ENCODE measurements around the gene RPL23.

Gene RPL23

GRCh38 chr17:38885044-38885727 is 31.7 kb upstream of the RPL23 start:
- Histone ChIP-seq H3K4me1 (ENCODE audit: control insufficient read depth in 5 of 5, insufficient read depth in 5 of 5, low read length in 5 of 5) (peaks cover 24 to 82% (median 71%) of the 10 kb centered on the region in 5 donors), H3K9me3 (ENCODE audit: control insufficient read depth in 5 of 5, low read length in 5 of 5) (no peaks in the 10 kb centered on the region), H3K27ac (ENCODE audit: low read depth, low read length) (peak overlapping the region; percentile 62), H3K27me3 (ENCODE audit: control insufficient read depth in 5 of 5, insufficient read depth in 4 of 5, low read length in 5 of 5) (no peaks in the 10 kb centered on the region), H3K4me3 (ENCODE audit: low read depth in 1 of 5, low read length in 5 of 5) (no peak overlapping the region), H3K9ac (ENCODE audit: low read length in 5 of 5) (peak overlapping the region in 1 of 5 donors; percentile 2), H3K36me3 (ENCODE audit: control insufficient read depth in 5 of 5, insufficient read depth in 5 of 5, low read length in 5 of 5) (peaks cover 0 to 72% (median 44%) of the 10 kb centered on the region in 5 donors)

- H3K4me1 ChIP-seq (ENCODE audit: control insufficient read depth in 5 of 5, insufficient read depth in 5 of 5, low read length in 5 of 5) = peaks cover 31 to 90% (median 85%) of the 10 kb centered on the region in 5 donors
- no peaks in the 10 kb centered on the region for H3K9me3 ChIP-seq (ENCODE audit: control insufficient read depth in 5 of 5, low read length in 5 of 5)
These were observed 30.3 kb upstream of the RPL23 start for GRCh38 chr17:38883592-38884526.

GRCh38 chr17:38882870-38883269 is 29.3 kb upstream of the RPL23 start:
- Histone ChIP-seq H3K9me3 (ENCODE audit: control insufficient read depth in 5 of 5, low read length in 5 of 5) (no peaks in the 10 kb centered on the region), H3K27me3 (ENCODE audit: control insufficient read depth in 5 of 5, insufficient read depth in 4 of 5, low read length in 5 of 5) (no peaks in the 10 kb centered on the region), H3K9ac (ENCODE audit: low read length in 5 of 5) (peak overlapping the region in 2 of 5 donors; percentile 41 to 59), H3K27ac (ENCODE audit: low read depth, low read length) (peak overlapping the region; percentile 67), H3K4me3 (ENCODE audit: low read depth in 1 of 5, low read length in 5 of 5) (no peak overlapping the region), H3K4me1 (ENCODE audit: control insufficient read depth in 5 of 5, insufficient read depth in 5 of 5, low read length in 5 of 5) (peaks cover 33 to 96% (median 93%) of the 10 kb centered on the region in 5 donors), H3K36me3 (ENCODE audit: control insufficient read depth in 5 of 5, insufficient read depth in 5 of 5, low read length in 5 of 5) (peaks cover 0 to 68% (median 42%) of the 10 kb centered on the region in 5 donors)

More at GRCh38 chr17:38883592-38884526, 30.3 kb upstream of the RPL23 start:
- peak overlapping the region in 4 of 5 donors; percentile 35 to 60 (median 50) for H3K9ac ChIP-seq (ENCODE audit: low read length in 5 of 5)
- peak overlapping the region in 1 of 5 donors; percentile 12 for H3K4me3 ChIP-seq (ENCODE audit: low read depth in 1 of 5, low read length in 5 of 5)
- peak overlapping the region; percentile 67 for H3K27ac ChIP-seq (ENCODE audit: low read depth, low read length)
- peaks cover 0 to 68% (median 39%) of the 10 kb centered on the region in 5 donors for H3K36me3 ChIP-seq (ENCODE audit: control insufficient read depth in 5 of 5, insufficient read depth in 5 of 5, low read length in 5 of 5)
- no peaks in the 10 kb centered on the region for H3K27me3 ChIP-seq (ENCODE audit: control insufficient read depth in 5 of 5, insufficient read depth in 4 of 5, low read length in 5 of 5)

GRCh38 chr17:38881600-38882191 is 28.2 kb upstream of the RPL23 start:
- Histone ChIP-seq H3K27me3 (ENCODE audit: control insufficient read depth in 5 of 5, insufficient read depth in 4 of 5, low read length in 5 of 5) (no peaks in the 10 kb centered on the region), H3K9ac (ENCODE audit: low read length in 5 of 5) (peak overlapping the region in 1 of 5 donors; percentile 63), H3K9me3 (ENCODE audit: control insufficient read depth in 5 of 5, low read length in 5 of 5) (no peaks in the 10 kb centered on the region), H3K4me1 (ENCODE audit: control insufficient read depth in 5 of 5, insufficient read depth in 5 of 5, low read length in 5 of 5) (peaks cover 36 to 96% (median 95%) of the 10 kb centered on the region in 5 donors), H3K27ac (ENCODE audit: low read depth, low read length) (peak overlapping the region; percentile 87), H3K4me3 (ENCODE audit: low read depth in 1 of 5, low read length in 5 of 5) (peak overlapping the region in 1 of 5 donors; percentile 1), H3K36me3 (ENCODE audit: control insufficient read depth in 5 of 5, insufficient read depth in 5 of 5, low read length in 5 of 5) (peaks cover 0 to 64% (median 37%) of the 10 kb centered on the region in 5 donors)

GRCh38 chr17:38879878-38880665 is 26.6 kb upstream of the RPL23 start:
- no peaks in the 10 kb centered on the region for H3K27me3 ChIP-seq (ENCODE audit: control insufficient read depth in 5 of 5, insufficient read depth in 4 of 5, low read length in 5 of 5)
- peak overlapping the region; percentile 25 to 57 (median 40) for H3K4me3 ChIP-seq (ENCODE audit: low read depth in 1 of 5, low read length in 5 of 5)
- peaks cover 0 to 49% (median 27%) of the 10 kb centered on the region in 5 donors for H3K36me3 ChIP-seq (ENCODE audit: control insufficient read depth in 5 of 5, insufficient read depth in 5 of 5, low read length in 5 of 5)
- H3K4me1 ChIP-seq (ENCODE audit: control insufficient read depth in 5 of 5, insufficient read depth in 5 of 5, low read length in 5 of 5) = peaks cover 30 to 93% (median 87%) of the 10 kb centered on the region in 5 donors
- peak overlapping the region in 3 of 5 donors; percentile 43 to 51 (median 43) for H3K9ac ChIP-seq (ENCODE audit: low read length in 5 of 5)
- H3K27ac ChIP-seq (ENCODE audit: low read depth, low read length) = peak overlapping the region; percentile 87
- H3K9me3 ChIP-seq (ENCODE audit: control insufficient read depth in 5 of 5, low read length in 5 of 5) = no peaks in the 10 kb centered on the region

GRCh38 chr17:38877130-38877851 is 23.8 kb upstream of the RPL23 start:
- H3K27me3 ChIP-seq (ENCODE audit: control insufficient read depth in 5 of 5, insufficient read depth in 4 of 5, low read length in 5 of 5) = no peaks in the 10 kb centered on the region
- H3K36me3 ChIP-seq (ENCODE audit: control insufficient read depth in 5 of 5, insufficient read depth in 5 of 5, low read length in 5 of 5) = peaks cover 0 to 52% (median 30%) of the 10 kb centered on the region in 5 donors
- peaks cover 37 to 96% (median 88%) of the 10 kb centered on the region in 5 donors for H3K4me1 ChIP-seq (ENCODE audit: control insufficient read depth in 5 of 5, insufficient read depth in 5 of 5, low read length in 5 of 5)
- peak overlapping the region; percentile 65 for H3K27ac ChIP-seq (ENCODE audit: low read depth, low read length)
- peak overlapping the region in 2 of 5 donors; percentile 34 to 59 for H3K9ac ChIP-seq (ENCODE audit: low read length in 5 of 5)
- H3K9me3 ChIP-seq (ENCODE audit: control insufficient read depth in 5 of 5, low read length in 5 of 5) = no peaks in the 10 kb centered on the region
- no peak overlapping the region for H3K4me3 ChIP-seq (ENCODE audit: low read depth in 1 of 5, low read length in 5 of 5)

GRCh38 chr17:38875477-38876075 is 22.1 kb upstream of the RPL23 start:
- Histone ChIP-seq H3K27ac (ENCODE audit: low read depth, low read length) (peak overlapping the region; percentile 98), H3K36me3 (ENCODE audit: control insufficient read depth in 5 of 5, insufficient read depth in 5 of 5, low read length in 5 of 5) (peaks cover 0 to 44% (median 22%) of the 10 kb centered on the region in 5 donors), H3K4me3 (ENCODE audit: low read depth in 1 of 5, low read length in 5 of 5) (peak overlapping the region in 2 of 5 donors; percentile 12 to 55), H3K9ac (ENCODE audit: low read length in 5 of 5) (peak overlapping the region in 4 of 5 donors; percentile 1 to 73 (median 64)), H3K9me3 (ENCODE audit: control insufficient read depth in 5 of 5, low read length in 5 of 5) (no peaks in the 10 kb centered on the region), H3K4me1 (ENCODE audit: control insufficient read depth in 5 of 5, insufficient read depth in 5 of 5, low read length in 5 of 5) (peaks cover 32 to 91% (median 86%) of the 10 kb centered on the region in 5 donors), H3K27me3 (ENCODE audit: control insufficient read depth in 5 of 5, insufficient read depth in 4 of 5, low read length in 5 of 5) (no peaks in the 10 kb centered on the region)

- Histone ChIP-seq H3K4me1 (ENCODE audit: control insufficient read depth in 5 of 5, insufficient read depth in 5 of 5, low read length in 5 of 5) (peaks cover 25 to 82% (median 78%) of the 10 kb centered on the region in 5 donors), H3K9me3 (ENCODE audit: control insufficient read depth in 5 of 5, low read length in 5 of 5) (no peaks in the 10 kb centered on the region), H3K27ac (ENCODE audit: low read depth, low read length) (peak overlapping the region; percentile 98), H3K4me3 (ENCODE audit: low read depth in 1 of 5, low read length in 5 of 5) (peak overlapping the region in 4 of 5 donors; percentile 28 to 55 (median 38)), H3K27me3 (ENCODE audit: control insufficient read depth in 5 of 5, insufficient read depth in 4 of 5, low read length in 5 of 5) (no peaks in the 10 kb centered on the region), H3K9ac (ENCODE audit: low read length in 5 of 5) (peak overlapping the region; percentile 37 to 73 (median 59)), H3K36me3 (ENCODE audit: control insufficient read depth in 5 of 5, insufficient read depth in 5 of 5, low read length in 5 of 5) (peaks cover 0 to 39% (median 21%) of the 10 kb centered on the region in 5 donors)
These were observed 21.2 kb upstream of the RPL23 start for GRCh38 chr17:38874505-38875400.

Data from subcutaneous abdominal adipose tissue (tissue), 5 donors.